Measurements from ENCODE around the gene ARHGEF4. TPM values are rescaled to one million over a fixed set of nuclear protein-coding genes. Genes with fewer than 3 reads are reported as not detected.

ARHGEF4 gene
- total RNA-seq, 1 donor from 2014 or later = 5.1 TPM

DNA sequence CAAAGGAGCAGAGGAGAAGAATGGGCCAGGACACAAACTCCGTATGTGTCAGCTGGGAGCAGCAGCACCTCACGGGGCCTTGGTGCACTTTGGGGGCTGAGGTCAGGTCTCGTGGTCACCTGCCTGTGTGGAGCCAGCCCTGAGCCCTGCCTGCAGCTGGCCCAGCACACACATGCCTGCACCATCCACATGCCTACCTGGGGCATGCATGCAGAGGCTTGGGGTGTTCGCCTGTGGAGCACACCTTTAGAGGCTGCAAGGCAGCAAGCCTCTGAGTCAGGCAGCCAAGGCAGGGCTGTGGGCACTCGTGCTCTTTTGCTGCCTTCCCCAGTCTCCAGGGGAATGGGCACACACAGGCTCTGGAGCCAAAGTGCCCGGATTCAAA, 36.0 kb downstream of the ARHGEF4 start:
- intact Hi-C loops (cut with DNase I) = no loop called here
- DNase-seq (no peak), ATAC-seq (ENCODE audit: poor library complexity) (no peak)

DNA sequence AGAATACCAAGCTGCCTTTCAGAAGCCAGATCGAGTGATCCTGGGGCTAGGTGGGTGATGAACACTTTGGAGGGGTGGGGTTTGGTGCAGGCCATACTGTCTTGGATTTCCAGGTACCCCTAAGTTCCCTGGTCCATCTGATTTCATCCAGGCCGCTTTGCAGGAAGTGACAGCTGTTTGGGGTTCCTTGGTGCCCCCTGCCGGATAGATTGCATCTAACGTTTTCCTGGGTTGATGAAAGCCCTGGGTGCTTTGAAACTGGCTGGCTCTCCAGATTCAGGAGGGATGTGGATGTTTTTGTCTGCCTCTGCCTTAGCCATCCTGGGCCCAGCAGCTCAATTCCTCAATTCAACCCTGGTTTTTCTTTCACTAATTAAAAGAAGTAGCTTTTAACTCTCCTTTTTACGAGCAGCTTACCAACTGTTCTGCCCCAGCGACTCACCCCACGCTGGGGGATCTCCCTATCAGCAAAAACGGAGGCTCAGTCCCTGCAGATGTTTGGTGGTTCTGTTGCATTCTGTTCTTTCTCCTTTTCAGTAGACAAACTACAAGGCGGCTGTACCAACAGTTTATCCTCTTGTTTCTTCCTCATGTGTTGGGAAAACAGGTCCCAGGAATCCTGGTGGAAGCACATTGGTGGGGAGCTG, 37.1 kb downstream of the ARHGEF4 start:
- DNase-seq (peak; percentile 65), ATAC-seq (ENCODE audit: poor library complexity) (peak; percentile 79)
- intact Hi-C loops (cut with DNase I) = loop anchor here (2.0 kb wide), 1 partner anchor 75 kb away; no protein-coding TSS in a partner anchor

DNA sequence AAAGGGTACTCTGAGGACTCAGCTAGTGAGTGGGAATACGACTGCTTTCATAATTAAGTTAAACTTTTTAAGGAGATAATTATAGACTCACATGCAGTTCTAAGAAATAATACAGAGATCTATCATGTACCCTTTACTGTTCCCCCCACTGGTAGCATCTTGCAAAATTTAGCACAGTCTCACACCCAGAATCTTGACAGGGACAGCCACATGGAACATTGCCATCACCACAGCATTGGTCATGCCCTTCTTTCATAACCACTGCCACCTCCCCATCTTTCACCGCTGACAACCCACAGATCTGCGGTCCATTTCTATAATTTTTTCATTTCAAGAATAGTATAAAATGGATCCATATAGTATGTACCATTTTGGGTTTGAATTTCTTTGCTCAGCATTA, 37.8 kb downstream of the ARHGEF4 start:
- intact Hi-C loops (cut with DNase I) = loop anchor here (2.0 kb wide), 1 partner anchor 76 kb away; no protein-coding TSS in a partner anchor
- DNase-seq = no peak
- no peak for ATAC-seq (ENCODE audit: poor library complexity)

DNA sequence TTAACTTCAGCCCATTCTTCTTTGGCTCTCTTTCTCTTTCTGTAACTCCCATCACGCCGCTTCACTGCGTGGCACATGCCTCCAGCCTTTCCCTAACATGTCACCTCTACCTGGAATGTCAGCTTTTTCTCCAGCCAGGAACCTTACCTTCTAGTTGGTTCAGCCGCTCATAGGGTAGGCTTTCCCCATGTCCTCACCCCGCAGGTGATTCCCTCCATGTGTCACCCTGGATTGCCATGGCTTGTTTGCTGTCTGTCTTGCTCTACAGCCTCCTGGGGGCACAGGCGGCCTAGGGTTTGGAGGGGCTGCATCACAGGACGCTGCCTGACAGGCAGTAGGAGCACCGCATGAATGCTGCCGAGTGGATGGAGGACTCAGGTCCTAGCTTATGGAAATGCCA, 39.2 kb downstream of the ARHGEF4 start:
- intact Hi-C loops (cut with DNase I) = loop anchor here (2.0 kb wide), 1 partner anchor 77 kb away; no protein-coding TSS in a partner anchor
- ATAC-seq (ENCODE audit: poor library complexity) (no peak), DNase-seq (no peak)

DNA sequence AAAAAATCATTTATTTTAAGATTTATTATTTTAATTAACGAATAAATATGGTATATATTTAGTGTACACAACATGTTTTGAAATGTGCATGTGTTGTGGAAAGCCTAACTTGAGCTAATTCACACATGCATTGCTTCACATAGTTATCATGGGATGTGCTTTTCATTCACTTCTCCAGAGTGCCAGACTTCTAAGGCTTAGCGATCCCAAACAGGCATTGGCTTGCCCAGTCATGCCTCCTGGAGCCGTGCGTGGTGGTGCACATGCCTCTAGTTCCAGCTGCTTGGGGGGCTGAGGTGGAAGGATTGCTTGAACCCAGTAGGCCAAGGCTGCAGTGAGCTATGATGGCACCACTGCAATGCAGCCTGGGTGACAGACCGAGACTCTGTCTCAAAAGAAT, 40.5 kb downstream of the ARHGEF4 start:
- ATAC-seq (ENCODE audit: poor library complexity) = no peak
- no peak for DNase-seq
- intact Hi-C loops (cut with DNase I) = no loop called here

DNA sequence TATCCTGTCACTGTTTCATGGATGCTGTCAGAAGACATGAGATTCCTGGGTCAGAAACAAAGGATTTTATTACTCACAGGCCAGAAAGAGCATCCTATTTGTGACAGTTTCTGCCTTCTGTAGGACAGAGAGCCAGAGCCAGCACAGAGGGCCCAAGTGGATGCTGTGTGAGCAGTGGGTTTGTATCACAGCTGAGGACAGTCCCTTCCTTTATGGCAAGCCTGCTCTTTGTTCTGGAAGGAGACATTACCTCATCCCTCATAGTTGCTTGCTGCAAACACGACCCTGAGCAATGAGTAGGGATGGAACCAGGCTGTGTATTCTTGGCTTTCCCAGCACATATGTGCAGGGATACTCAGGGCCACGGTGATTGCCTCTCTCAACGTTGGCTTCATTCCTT, 41.6 kb downstream of the ARHGEF4 start:
- no peak for DNase-seq
- intact Hi-C loops (cut with DNase I) = no loop called here

DNA sequence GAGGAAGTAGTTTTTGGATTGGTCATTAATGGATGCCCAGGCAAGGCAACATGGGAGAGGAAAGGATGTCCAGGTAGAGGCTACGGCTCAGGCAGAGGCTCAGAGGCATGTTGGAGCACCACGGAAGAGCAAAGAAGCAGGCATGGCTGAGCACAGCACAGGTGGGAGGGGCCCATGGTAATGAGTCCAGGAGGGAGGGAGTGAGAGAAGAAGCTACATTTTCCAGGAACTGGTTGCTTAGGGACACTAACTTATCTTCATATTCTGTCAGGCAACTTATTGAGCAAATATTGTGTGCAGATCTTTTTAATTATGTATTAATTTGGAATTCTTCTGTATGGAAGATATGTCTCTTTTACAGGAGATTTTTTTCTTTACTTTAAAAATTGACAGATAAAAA, 42.2 kb downstream of the ARHGEF4 start:
- ATAC-seq (ENCODE audit: poor library complexity) = no peak
- intact Hi-C loops (cut with DNase I) = no loop called here
- DNase-seq = no peak

More for the DNA sequence above, 41.6 kb downstream of the ARHGEF4 start:
- no peak for ATAC-seq (ENCODE audit: poor library complexity)

DNA sequence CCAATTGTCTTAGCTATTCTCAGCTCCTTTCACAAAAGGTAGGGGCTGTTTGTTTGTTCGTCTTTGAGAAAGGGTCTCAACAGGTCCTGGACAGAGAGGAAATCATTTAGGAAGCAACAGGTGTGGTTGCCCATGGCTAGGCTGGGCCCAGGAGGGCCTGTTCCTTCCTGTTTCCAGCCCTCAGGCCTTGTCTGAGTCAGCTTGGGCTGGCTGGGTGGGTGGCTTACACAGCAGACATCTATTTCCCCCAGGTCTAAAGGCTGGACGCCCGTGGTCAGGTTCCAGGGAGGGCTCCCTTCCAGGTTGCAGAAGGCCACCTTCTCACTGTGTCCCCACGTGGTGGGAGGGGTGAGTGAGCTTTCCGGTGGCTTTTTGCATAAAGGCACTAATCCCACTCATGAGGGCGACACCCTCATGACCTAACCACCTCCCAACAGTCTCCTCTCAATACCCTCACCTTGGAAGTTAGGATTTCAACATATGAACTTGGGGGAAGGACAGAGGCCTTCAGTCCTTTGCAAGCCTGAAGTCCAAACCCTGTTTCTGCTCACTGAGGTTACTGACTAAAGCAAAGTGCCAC, 45.5 kb downstream of the ARHGEF4 start:
- no peak for ATAC-seq (ENCODE audit: poor library complexity)
- no peak for DNase-seq
- intact Hi-C loops (cut with DNase I) = no loop called here

DNA sequence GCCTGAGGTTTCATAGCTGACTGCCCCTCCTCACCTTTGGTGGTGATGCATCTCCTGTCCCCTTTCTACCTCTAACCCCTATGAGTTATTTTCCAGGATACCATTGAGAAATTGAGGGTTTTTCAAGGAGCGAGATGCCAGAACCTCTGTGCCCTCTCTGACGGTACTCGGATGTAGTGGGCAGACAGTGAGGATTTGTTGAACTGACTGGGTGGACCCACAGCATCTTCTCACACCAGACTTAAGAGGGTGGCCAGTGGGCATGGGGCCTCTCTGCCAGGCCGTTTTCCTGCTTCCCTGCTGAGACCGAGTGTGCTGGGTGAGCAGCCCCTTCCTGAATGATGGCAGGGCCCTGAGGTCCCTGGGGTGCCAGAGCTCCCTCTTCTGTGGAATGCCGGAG, 46.3 kb downstream of the ARHGEF4 start:
- DNase-seq (no peak), ATAC-seq (ENCODE audit: poor library complexity) (no peak)
- intact Hi-C loops (cut with DNase I) = no loop called here

DNA sequence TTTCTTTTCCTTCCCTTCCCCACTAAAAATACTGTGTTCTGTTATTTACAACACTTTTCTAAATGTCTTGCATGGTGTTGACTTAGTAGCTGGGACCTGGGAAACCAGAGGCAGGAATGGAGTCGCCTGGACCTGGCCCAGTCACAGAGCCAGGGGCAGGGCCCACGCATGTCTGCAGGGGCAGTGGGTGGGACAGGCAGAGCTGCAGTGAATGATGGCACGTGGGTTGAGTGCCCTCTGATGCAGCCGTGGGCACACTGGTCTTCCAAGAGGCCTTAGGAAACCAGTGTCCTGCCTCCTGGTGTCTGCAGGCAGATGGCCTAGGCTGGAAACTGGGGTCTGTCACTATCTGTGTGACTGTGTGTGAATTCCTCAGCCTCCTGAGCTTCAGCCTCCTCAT, 46.8 kb downstream of the ARHGEF4 start:
- intact Hi-C loops (cut with DNase I) = no loop called here
- ATAC-seq (ENCODE audit: poor library complexity) (no peak), DNase-seq (no peak)

DNA sequence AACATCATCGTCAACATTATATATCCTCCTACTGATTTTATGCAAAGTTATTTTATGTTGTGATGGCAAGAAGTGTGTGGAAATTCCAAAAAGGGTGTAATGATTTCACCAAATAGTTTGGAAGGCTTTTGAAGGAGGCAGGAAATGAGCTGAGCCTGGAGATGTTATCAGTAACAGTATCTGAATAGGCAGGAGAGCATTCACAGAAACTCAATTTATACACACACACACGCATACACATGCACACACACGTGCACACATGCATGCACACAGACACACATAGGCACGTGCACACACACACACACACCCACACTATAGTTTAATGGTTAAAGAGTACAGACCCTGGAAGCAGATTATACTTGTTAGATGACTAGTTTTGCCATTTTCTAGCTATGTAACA, 47.3 kb downstream of the ARHGEF4 start:
- intact Hi-C loops (cut with DNase I) = no loop called here
- DNase-seq (no peak), ATAC-seq (ENCODE audit: poor library complexity) (no peak)

DNA sequence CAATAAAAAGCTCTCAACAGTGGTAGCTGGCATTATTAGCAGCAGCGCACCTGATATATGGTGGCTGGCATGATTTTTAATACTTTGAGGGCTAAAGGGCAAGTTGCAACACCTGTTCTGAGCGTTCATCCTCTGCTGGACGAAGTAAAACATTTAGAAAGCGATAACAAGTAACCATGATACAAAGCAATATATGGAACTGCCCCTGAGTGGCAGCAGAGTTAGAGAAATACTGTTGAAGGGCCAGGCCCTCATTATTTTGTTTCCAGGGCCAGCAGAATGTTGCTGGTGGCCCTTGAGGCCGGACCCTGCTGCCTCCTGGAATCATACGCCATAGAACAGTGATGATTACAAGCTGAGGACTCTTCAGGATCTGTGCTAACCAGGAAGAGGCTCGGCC, 47.8 kb downstream of the ARHGEF4 start:
- no peak for ATAC-seq (ENCODE audit: poor library complexity)
- DNase-seq = no peak

DNA sequence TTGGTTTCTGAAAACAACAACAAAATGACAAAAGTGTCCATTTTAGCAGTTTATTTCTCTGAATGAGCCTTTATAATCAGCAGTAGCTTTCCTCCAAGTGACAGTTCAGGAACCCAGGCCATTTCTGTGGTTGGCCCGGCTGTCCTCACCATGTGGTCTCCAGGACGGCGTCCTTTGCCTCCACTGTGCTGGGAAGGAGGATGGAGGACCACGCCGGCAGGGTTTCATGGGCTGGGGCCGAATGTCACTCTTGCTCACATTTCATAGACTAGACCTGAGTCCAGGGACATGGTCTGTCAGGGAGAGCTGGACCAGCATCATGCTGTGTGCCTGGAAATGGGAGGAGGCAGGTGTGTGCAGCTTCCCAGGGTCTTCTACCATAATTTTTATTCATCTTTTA, 50.9 kb downstream of the ARHGEF4 start:
- ATAC-seq (ENCODE audit: poor library complexity) (no peak), DNase-seq (no peak)
- intact Hi-C loops (cut with DNase I) = no loop called here

More for the DNA sequence above, 47.8 kb downstream of the ARHGEF4 start:
- intact Hi-C loops (cut with DNase I) = no loop called here

DNA sequence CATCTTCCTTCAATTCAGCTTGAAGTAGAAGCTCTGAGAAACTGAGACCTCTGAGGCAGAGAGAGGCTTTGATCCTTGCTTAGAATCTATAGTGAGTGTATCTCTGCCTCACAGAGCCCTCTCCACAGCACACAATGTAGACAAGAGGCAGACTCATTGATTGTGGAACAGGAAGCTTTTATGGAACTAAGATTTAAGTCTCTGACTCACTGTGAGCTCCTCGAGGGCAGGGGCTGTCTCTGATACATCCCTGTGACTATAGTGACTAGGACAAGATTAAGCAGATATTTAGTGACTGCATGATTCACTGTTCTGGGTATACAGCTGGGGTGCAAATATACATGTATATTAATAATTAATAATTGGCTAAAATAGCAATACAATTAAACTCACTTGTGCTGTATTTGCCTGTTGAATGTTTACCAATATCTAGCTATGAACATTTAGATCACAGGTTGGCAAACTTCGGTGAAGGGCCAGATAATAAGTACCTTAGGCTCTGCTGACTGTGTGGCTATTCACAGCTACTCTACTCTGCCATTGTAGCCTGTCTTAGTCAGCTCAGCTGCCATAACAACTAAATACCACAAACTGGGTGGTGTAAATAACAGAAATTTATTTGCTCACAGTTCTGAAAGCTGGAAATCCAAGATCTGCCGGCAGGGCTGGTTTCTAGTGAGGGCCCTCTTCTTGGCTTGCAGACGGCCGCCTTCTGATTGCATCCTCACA, 54.4 kb downstream of the ARHGEF4 start:
- intact Hi-C loops (cut with DNase I) = no loop called here
- no peak for ATAC-seq (ENCODE audit: poor library complexity)
- DNase-seq = no peak

DNA sequence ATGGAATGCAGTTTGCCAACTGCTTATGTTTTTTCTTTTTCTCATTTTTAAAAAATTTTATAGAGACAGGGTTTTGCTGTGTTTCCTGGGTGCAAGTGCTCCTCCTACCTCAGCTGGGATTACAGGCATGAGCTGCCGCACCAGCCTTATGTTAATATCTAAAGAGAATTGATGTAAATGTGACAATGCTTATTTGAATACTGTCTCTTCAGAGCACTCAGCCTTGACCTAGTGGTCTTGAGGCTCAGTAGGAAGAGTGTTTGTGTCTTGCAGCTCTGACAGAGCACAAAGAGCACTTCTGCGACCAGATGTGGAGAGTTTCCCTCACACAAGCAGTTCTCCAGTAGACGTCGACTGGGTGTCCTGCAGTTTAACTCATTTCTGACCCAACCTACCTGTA, 55.3 kb downstream of the ARHGEF4 start:
- DNase-seq (no peak), ATAC-seq (ENCODE audit: poor library complexity) (no peak)
- intact Hi-C loops (cut with DNase I) = no loop called here

DNA sequence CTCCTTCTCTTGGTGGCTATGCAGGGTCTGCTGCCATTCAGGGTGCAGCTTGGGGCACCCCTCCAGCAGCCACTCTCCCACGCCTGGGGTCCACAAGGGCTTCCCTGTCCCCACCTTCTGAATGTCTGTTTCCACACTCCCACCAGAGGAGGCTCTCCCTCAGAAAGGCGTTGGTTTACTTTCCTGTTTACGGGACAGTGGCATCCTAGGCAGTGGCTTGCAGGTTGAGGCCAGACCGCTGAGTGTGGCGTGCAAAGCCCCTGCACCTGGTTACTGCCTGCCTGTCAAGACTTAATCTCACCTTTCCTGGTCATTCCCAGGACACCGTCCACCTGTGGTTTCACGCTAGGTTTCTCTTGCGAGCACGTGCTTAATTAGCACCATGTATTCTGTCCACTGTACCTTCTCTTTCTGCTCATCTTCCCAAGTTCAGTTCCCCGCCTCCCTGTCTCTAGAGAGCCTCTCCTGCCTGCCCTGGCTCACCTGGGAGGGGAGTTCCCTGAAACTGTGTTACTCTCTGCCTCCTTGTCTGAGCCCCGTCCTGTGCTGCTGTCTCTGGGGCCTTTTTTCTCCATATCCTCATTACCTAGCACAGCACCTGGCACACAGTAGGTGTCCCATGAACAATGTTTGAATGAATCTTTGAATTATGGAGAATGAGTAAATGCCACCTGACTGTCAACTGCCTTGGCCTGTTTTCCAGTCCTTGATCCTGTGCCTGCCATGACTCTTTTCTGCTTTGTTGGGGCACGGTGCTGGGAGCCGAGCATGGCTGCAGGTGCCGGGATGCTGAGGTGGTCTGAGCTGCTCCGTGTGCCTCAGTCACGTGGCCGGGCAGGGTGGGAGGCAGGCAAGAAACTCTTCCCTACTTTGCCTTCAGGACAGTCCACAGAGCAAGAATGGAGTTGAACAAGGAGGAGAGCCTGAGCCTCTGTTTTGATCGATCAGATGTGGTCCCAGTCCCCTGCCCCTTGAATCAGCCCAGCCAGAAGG, 56.4 kb downstream of the ARHGEF4 start:
- intact Hi-C loops (cut with DNase I) = no loop called here
- no peak for DNase-seq

DNA sequence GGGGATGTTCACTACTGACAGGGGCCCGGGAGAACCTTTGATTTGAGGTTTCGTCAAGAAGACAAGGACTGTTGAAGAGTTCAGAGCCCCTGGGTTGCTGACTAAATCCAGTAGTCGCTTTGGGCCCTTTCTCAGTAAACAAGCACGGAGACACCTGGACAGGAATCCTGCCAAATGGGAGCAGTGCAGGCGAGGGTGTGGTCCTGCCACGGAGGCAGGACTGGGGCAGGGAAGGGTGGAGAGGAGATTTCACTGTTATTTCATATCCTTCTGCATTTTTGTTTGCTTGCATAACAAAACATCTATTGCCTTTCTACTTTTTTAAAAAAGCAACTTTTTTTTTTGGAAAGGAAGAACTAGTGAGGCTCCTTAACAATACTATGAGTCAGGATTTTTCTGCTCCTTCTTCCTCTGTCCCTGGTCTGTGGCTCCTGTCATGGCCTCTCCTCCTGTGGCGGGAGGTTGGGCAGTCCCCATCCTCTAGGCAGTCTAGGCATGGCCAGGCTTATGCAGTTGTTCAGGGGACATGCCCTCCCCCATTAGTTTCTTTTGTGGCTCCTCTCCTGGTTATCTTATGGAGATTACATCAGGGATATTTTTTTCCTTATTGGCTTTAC, 57.7 kb downstream of the ARHGEF4 start:
- ATAC-seq (ENCODE audit: poor library complexity) = no peak

More for the DNA sequence above, 56.4 kb downstream of the ARHGEF4 start:
- no peak for ATAC-seq (ENCODE audit: poor library complexity)

DNA sequence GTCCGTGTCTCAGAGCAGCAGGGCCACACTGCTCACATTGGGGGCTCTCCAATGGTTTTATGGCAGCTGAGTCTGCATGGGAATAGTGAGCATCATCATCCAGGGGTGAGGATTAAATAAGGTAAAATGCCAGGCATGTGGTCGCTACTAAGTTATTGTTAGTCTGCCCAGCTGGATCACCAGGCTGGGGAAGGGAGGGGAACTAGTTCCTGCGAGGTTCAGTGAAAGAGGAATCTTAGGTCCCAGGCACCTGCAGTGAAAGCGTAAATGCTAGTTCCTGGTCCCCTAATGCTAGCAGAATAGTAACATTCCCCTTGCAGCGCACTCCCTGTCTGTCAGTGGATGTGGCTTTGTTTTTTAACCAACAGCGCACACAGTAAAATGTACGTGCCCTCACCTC, 60.1 kb downstream of the ARHGEF4 start:
- no peak for ATAC-seq (ENCODE audit: poor library complexity)
- no peak for DNase-seq
- intact Hi-C loops (cut with DNase I) = no loop called here

More for the DNA sequence above, 57.7 kb downstream of the ARHGEF4 start:
- intact Hi-C loops (cut with DNase I) = no loop called here
- DNase-seq = no peak

Data from Right ventricle myocardium superior (tissue), 1 donor.